Sigmoid colon (tissue), 4 donors: ENCODE measurements around the gene CCDC138.

Experiments
- EP300 ChIP-seq, 4 donors: sonication (generic); formaldehyde crosslinking; IDR thresholded peaks; one replicate each; pipeline ENCODE4 v1.6.1; 2017; ENCODE audit warnings: antibody characterized with exemption in 4 of 4
- POLR2AphosphoS5 ChIP-seq, 4 donors: sonication (generic); formaldehyde crosslinking; IDR thresholded peaks; one replicate each; pipeline ENCODE4 v1.6.1; 2017; ENCODE audit warnings: antibody characterized with exemption in 4 of 4
- TF ChIP-seq, protein P1 (sequence below), 4 experiments: fragments of 450-650 bp in 3 of 4; fragments of 200-600 bp in 1 of 4; IDR thresholded peaks; one replicate each; pipeline ENCODE4 v1.5.1; 2016 to 2019; ENCODE audit warnings: antibody characterized with exemption in 4 of 4, mild to moderate bottlenecking in 3 of 4, moderate library complexity in 2 of 4

DNA sequence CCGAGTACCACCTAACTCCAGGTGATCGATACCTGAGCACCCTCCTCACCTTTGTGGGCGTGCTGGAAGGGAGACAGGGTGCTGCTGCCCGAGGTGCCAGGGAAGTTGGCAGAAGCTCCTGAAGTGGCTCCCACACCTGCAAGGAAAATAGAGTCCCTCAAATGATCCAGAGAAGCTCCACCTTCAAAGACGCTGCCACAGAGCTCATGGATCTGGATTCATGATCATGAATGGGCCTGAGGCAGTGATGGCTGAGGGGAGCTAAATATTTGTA is 126.0 kb downstream of the CCDC138 start:
- TF ChIP-seq, protein P1, sequence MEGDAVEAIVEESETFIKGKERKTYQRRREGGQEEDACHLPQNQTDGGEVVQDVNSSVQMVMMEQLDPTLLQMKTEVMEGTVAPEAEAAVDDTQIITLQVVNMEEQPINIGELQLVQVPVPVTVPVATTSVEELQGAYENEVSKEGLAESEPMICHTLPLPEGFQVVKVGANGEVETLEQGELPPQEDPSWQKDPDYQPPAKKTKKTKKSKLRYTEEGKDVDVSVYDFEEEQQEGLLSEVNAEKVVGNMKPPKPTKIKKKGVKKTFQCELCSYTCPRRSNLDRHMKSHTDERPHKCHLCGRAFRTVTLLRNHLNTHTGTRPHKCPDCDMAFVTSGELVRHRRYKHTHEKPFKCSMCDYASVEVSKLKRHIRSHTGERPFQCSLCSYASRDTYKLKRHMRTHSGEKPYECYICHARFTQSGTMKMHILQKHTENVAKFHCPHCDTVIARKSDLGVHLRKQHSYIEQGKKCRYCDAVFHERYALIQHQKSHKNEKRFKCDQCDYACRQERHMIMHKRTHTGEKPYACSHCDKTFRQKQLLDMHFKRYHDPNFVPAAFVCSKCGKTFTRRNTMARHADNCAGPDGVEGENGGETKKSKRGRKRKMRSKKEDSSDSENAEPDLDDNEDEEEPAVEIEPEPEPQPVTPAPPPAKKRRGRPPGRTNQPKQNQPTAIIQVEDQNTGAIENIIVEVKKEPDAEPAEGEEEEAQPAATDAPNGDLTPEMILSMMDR (IDR thresholded peaks at IDR 0.05), result no peak
- TF ChIP-seq EP300 (IDR thresholded peaks at IDR 0.05) (no peak), POLR2AphosphoS5 (IDR thresholded peaks at IDR 0.05) (no peak)
